Activated CD4-positive, alpha-beta T cell treated with anti-CD3 and anti-CD28 coated beads for 36 hours (primary cell): Measurements from ENCODE around the gene THSD4. TPM values are rescaled to one million over a fixed set of nuclear protein-coding genes. Genes with fewer than 3 reads are reported as not detected.

Experiments
- ATAC-seq: fragments of 200-7000 bp; cut with Tn5 transposase; one replicate; pipeline ENCODE4 v1.10.0; 2021; ENCODE audit warnings: mild to moderate bottlenecking, moderate library complexity
- CTCF ChIA-PET: fragments of 350-600 bp; sonication (Branson Sonifier 250); formaldehyde crosslinking; loops from one replicate; lab custom pipeline; 2021; ENCODE audit warnings: antibody characterized with exemption; lab: Charles Lee
- POLR2A ChIA-PET: fragments of 350-600 bp; sonication (Branson Sonifier 250); formaldehyde crosslinking; loops from one replicate; lab custom pipeline; 2021; ENCODE audit warnings: antibody characterized with exemption, inconsistent platforms; lab: Charles Lee
- DNase-seq: peaks from one replicate; pipeline ENCODE4 v3.0.0-alpha.2; 2020
- H3K27ac Mint-ChIP-seq: one replicate; pipeline ENCODE4 v1.8.0; 2021; ENCODE audit warnings: mixed read lengths
- H3K27me3 Mint-ChIP-seq: one replicate; pipeline ENCODE4 v1.8.0; 2021; ENCODE audit warnings: mixed read lengths
- H3K36me3 Mint-ChIP-seq: one replicate; pipeline ENCODE4 v1.8.0; 2021; ENCODE audit warnings: low read depth, mixed read lengths
- H3K4me1 Mint-ChIP-seq: one replicate; pipeline ENCODE4 v1.8.0; 2021; ENCODE audit warnings: mixed read lengths
- H3K4me3 Mint-ChIP-seq: one replicate; pipeline ENCODE4 v1.8.0; 2021; ENCODE audit warnings: mild to moderate bottlenecking, moderate library complexity, mixed read lengths
- H3K9me3 Mint-ChIP-seq: one replicate; pipeline ENCODE4 v1.8.0; 2021; ENCODE audit warnings: low read depth, mixed read lengths
- intact Hi-C, 2 experiments: fragments of 100-400 bp; cut with DNase I in 1 of 2; cut with micrococcal nuclease in 1 of 2; formaldehyde crosslinking; loops; one replicate each; pipeline versions ENCODE4 v1.14.2 to v1.15.1; 2022 to 2024; cut with DNase I, micrococcal nuclease
- total RNA-seq, 2 experiments: library from RNA; stranded (reverse); gene quantifications; one replicate each; pipeline ENCODE4 v1.2.3, GENCODE V29; 2021

Gene THSD4
- total RNA-seq, 2 experiments from 2014 or later, result not detected

DNA sequence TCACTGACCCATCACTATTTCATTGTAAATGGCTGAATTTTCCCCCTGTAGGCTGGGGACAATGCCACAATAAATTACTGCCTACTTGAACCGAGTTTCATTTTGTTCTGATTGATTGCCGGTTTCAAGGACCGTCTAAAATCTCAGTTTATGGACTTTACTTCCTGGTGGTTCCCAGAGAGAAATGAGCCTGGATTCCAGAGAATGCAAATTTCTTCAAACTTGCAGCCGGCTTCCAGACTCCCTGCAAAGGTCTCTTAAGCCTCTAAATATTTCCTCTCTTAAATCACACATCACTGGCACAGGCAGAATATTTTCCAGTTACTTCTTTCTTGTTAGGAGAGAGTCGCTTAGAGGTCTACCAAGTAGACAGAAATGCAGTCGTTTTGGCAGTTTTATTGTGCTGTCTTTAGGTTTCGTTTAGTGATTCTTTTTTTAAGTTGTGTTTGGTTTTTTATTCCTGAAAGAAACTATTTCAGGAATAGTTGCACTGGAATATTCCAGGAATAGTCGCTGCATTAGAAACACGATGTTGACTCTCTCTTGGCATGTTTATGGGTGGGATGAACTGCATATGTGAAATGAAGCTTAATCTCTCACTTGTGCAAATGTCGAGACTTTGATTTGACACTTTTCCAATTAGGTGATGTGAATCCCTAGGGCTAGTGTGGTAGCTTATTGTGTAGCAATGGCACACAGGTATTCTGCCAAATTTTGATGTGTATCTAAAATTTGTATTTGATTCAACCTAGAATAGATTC is 411.0 kb downstream of the THSD4 start:
- intact Hi-C loops, result no loop called here
- ChIA-PET POLR2A (no interaction called here), CTCF (no interaction called here)
- Mint-ChIP-seq H3K36me3 (no peaks in the 10 kb centered on the region), H3K4me1 (no peaks in the 10 kb centered on the region), H3K9me3 (no peaks in the 10 kb centered on the region), H3K27ac (no peak overlapping the region), H3K27me3 (peaks cover 47% of the 10 kb centered on the region), H3K4me3 (no peak overlapping the region)
- ATAC-seq (no peak), DNase-seq (no peak)

DNA sequence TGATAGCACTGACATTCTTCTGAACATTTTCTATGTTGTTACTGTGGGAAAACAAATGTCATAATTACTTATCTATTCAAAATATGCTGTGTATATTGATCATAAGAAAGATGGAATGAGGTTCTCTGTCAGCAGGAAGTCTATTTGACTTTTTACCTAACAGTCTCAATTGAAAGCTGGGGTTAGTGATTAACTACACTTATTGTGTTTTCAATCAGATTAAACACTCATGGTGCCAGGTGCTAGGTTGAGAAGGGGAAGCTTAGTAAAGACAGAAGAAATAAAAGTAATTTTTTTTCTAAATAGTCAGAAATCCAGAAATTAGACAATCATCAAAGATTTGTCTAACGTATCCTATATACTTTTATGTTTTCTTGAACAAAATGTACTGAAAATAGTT is 414.1 kb downstream of the THSD4 start:
- Mint-ChIP-seq H3K36me3 (no peaks in the 10 kb centered on the region), H3K9me3 (peaks cover 3% of the 10 kb centered on the region)
- POLR2A ChIA-PET, result no interaction called here

DNA sequence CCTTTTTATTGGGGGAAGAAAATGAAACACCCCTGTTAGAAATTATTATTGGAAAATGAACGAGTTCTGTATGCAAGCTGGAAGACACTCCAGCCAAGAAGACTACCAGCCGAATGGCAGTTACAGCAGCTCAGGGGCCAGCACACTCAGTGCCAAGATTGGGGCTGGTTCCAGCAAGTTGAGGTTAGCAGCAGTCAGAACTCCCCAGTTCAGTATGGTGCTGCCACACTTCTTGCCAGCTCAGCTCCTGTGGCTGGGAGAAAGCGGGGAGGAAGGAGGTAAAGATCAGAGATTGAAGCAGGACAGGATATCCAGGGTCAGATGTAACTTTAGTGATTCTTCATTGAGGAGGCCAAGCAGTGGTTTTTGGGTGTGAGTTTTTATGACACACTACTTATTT is 414.8 kb downstream of the THSD4 start:
- intact Hi-C loops, result loop anchor here in 1 of 2 experiments (10.0 kb wide), 1 partner anchor 205 kb away; no protein-coding TSS in a partner anchor
- CTCF ChIA-PET, result interaction anchor here (0.6 to 0.9 kb wide), 3 partner anchors 16 to 45 kb away, joined by 3 read pairs; no protein-coding TSS in a partner anchor
- Mint-ChIP-seq H3K4me1 (no peaks in the 10 kb centered on the region), H3K27ac (no peak overlapping the region), H3K27me3 (peaks cover 42% of the 10 kb centered on the region), H3K4me3 (no peak overlapping the region), H3K36me3 (no peaks in the 10 kb centered on the region), H3K9me3 (peaks cover 3% of the 10 kb centered on the region)
- no peak for ATAC-seq
- POLR2A ChIA-PET, result no interaction called here
- DNase-seq, result no peak

More for the DNA sequence above, 414.1 kb downstream of the THSD4 start:
- Mint-ChIP-seq H3K4me1 (no peaks in the 10 kb centered on the region), H3K27me3 (peaks cover 44% of the 10 kb centered on the region), H3K27ac (no peak overlapping the region), H3K4me3 (no peak overlapping the region)
- CTCF ChIA-PET, result interaction anchor here (0.6 to 1.1 kb wide), 4 partner anchors 9 to 251 kb away, joined by 3 to 4 read pairs (median 3); no protein-coding TSS in a partner anchor
- DNase-seq, result no peak
- intact Hi-C loops, result no loop called here
- no peak for ATAC-seq

DNA sequence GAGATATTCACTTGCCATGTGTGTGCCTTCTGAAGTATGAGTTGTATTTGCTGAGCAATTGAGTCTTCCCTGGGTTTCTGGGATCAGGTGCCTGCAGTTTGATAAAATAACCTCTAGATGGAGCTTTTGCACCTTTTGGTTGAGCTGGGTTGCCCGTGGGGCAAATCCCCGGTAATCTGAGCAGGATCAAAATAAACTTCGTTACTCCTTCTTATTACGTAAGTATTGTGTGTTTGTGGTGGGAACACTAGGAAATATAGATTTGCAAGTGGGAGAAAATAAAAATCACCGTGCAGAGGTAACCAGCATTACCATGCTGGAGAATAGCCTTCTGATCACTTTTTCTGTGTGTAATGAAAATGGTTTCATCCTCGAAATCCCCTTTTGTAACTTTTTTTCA is 417.7 kb downstream of the THSD4 start:
- DNase-seq, result peak; percentile 6
- no peak for ATAC-seq

DNA sequence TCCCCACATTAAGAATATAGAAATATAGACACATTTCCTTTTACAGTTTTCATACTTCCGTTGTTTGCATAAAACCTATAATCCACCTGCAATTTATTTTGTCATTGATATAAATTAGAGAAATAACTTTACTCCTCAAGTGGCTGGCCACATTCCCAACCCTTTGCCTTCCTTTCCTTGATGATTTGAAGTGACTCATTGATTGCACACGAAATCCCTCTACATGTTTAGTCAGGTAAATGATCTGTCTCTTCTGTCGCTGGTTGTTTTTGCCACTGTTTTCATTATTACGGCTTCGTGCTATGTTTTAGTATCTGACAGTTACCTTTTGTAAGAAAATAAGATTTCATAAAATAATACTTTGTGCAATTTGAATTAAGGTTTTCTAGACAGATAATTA is 422.9 kb downstream of the THSD4 start:
- Mint-ChIP-seq H3K27ac (no peak overlapping the region), H3K4me1 (no peaks in the 10 kb centered on the region), H3K36me3 (no peaks in the 10 kb centered on the region), H3K27me3 (peaks cover 6% of the 10 kb centered on the region), H3K9me3 (peaks cover under 1% of the 10 kb centered on the region), H3K4me3 (no peak overlapping the region)
- intact Hi-C loops, result loop anchor here in 1 of 2 experiments (10.0 kb wide), 1 partner anchor 197 kb away; no protein-coding TSS in a partner anchor
- DNase-seq (no peak), ATAC-seq (no peak)
- ChIA-PET POLR2A (no interaction called here), CTCF (interaction anchor here (1.5 kb wide), 1 partner anchor 9 kb away, joined by 3 read pairs; no protein-coding TSS in a partner anchor)

More for the DNA sequence above, 417.7 kb downstream of the THSD4 start:
- ChIA-PET CTCF (interaction anchor here (1.1 kb wide), 1 partner anchor 197 kb away, joined by 3 read pairs; no protein-coding TSS in a partner anchor), POLR2A (no interaction called here)
- peaks cover 3% of the 10 kb centered on the region for H3K9me3 Mint-ChIP-seq
- H3K4me3 Mint-ChIP-seq, result no peak overlapping the region
- H3K36me3 Mint-ChIP-seq, result no peaks in the 10 kb centered on the region
- no peak overlapping the region for H3K27ac Mint-ChIP-seq
- no peaks in the 10 kb centered on the region for H3K4me1 Mint-ChIP-seq
- H3K27me3 Mint-ChIP-seq, result peaks cover 24% of the 10 kb centered on the region
- intact Hi-C loops, result loop anchor here (1.0 to 10.0 kb wide), 3 partner anchors 118 to 202 kb away; no protein-coding TSS in a partner anchor

DNA sequence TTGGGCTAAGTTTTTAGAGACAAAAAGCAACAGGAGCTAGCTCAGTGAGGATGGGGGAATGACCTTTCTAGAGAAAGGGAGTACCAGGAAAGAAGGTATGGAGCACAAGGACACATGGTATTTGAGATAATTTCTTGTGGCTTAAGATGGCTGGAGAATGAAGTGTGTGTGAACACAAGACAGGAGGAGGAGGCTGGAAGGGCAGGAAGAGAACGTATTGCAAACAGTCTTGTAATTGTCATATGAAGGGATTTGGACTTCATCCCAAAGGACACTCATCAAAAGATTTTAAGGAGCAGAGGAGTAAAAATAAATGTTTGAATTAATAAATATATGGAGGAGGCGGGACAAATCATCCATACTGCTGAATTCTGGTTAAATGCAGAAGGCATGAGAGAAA is 426.5 kb downstream of the THSD4 start:
- H3K4me1 Mint-ChIP-seq, result no peaks in the 10 kb centered on the region
- H3K4me3 Mint-ChIP-seq, result no peak overlapping the region
- intact Hi-C loops, result no loop called here
- CTCF ChIA-PET, result no interaction called here
- no peaks in the 10 kb centered on the region for H3K9me3 Mint-ChIP-seq
- peaks cover 6% of the 10 kb centered on the region for H3K27me3 Mint-ChIP-seq
- H3K27ac Mint-ChIP-seq, result no peak overlapping the region
- ATAC-seq, result no peak
- DNase-seq, result no peak
- H3K36me3 Mint-ChIP-seq, result no peaks in the 10 kb centered on the region
- POLR2A ChIA-PET, result no interaction called here

DNA sequence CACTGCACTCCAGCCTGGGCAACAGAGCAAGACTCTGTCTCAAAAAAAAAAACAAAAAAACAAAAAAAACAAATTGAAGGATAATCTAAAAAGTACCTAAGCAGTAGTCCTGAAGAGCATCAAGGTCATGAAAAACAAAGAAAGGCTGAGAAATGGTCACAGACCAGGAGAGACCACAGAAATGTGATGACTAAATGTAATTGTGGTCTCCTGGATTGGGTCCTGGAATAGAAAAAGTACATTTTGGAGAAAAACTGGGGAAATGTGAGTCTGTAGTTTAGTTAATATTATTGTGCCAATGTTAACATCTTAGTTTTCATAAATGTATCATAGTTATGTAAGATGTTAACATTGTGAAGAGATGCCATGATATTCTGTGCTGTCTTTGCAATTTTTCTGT is 427.6 kb downstream of the THSD4 start:
- no peak for ATAC-seq
- no peak overlapping the region for H3K4me3 Mint-ChIP-seq
- H3K4me1 Mint-ChIP-seq, result no peaks in the 10 kb centered on the region
- no peak for DNase-seq
- no peaks in the 10 kb centered on the region for H3K9me3 Mint-ChIP-seq
- peaks cover 6% of the 10 kb centered on the region for H3K27me3 Mint-ChIP-seq
- H3K27ac Mint-ChIP-seq, result no peak overlapping the region
- ChIA-PET CTCF (no interaction called here), POLR2A (no interaction called here)
- intact Hi-C loops, result no loop called here
- no peaks in the 10 kb centered on the region for H3K36me3 Mint-ChIP-seq

DNA sequence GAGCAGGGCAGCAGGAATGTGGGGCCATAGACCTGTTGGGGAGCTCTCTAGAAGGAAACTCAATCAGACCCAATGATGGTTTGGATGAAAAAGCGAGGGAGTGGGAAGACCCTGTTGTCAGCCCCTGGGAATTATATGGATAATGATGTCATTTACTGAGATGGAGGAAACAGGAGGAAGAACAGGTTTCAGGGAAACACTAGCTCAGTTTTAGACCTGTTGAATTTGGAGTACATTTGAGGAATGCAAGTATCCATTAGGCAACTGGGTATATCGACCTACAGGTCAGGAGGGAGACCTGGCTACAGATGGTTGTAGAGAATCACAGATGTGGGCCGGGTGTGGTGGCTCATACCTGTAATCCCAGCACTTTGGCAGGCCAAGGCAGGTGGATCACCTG is 428.1 kb downstream of the THSD4 start:
- H3K27ac Mint-ChIP-seq, result no peak overlapping the region
- intact Hi-C loops, result no loop called here
- no peak for DNase-seq
- POLR2A ChIA-PET, result no interaction called here
- H3K4me1 Mint-ChIP-seq, result no peaks in the 10 kb centered on the region
- CTCF ChIA-PET, result no interaction called here
- ATAC-seq, result no peak
- no peaks in the 10 kb centered on the region for H3K36me3 Mint-ChIP-seq
- H3K4me3 Mint-ChIP-seq, result no peak overlapping the region
- H3K27me3 Mint-ChIP-seq, result peaks cover 6% of the 10 kb centered on the region
- H3K9me3 Mint-ChIP-seq, result no peaks in the 10 kb centered on the region

DNA sequence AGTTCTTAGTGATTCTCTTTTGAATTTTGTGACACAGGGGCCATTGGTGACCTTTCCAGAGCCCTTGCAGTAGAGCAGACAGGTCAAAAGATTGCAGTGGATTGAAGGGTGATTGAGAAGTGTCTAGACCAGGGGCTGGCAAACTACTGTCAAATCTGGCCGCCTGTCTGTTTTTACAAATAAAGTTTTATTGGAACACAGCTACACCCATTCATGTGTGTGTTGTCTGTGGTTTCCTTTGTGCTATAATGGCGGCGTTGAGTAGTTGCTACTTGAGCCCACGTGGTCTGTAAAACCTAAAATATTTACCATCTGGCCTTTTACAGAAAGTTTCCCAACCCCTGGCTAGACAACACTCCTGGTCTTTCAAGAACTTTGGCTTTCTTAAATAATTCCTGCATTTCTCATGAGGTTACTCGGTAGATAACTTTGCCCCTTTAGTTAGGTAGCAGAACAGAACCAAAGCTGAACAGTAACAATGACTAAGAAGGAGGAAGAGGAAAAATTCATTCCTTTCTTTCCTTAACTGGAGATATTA is 430.0 kb downstream of the THSD4 start:
- CTCF ChIA-PET, result no interaction called here
- H3K36me3 Mint-ChIP-seq, result no peaks in the 10 kb centered on the region
- no peaks in the 10 kb centered on the region for H3K9me3 Mint-ChIP-seq
- DNase-seq, result no peak
- no peaks in the 10 kb centered on the region for H3K4me1 Mint-ChIP-seq
- H3K27ac Mint-ChIP-seq, result no peak overlapping the region
- POLR2A ChIA-PET, result no interaction called here
- intact Hi-C loops, result no loop called here
- H3K4me3 Mint-ChIP-seq, result no peak overlapping the region
- ATAC-seq, result no peak
- H3K27me3 Mint-ChIP-seq, result peaks cover 10% of the 10 kb centered on the region

DNA sequence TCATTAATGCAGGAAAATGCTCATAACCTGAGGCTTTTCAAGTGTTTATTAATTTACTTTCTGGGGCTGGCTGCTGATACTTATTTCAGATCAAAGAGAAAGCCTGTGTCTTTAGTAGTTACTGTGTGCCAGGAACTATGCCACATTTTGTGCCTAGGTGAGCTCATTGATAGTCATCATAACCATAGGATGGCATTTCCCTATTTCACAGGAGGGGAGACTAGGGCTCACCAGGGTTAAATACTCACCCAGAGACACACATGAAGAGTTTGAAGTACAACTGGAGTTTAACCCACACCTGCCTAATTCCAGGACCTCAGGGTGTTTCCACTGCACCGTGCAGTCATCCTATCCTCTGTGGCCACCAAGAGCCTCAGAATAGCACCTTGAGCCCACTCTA is 430.7 kb downstream of the THSD4 start:
- CTCF ChIA-PET, result interaction anchor here (1.0 kb wide), 1 partner anchor 16 kb away, joined by 3 read pairs; no protein-coding TSS in a partner anchor
- no peaks in the 10 kb centered on the region for H3K4me1 Mint-ChIP-seq

DNA sequence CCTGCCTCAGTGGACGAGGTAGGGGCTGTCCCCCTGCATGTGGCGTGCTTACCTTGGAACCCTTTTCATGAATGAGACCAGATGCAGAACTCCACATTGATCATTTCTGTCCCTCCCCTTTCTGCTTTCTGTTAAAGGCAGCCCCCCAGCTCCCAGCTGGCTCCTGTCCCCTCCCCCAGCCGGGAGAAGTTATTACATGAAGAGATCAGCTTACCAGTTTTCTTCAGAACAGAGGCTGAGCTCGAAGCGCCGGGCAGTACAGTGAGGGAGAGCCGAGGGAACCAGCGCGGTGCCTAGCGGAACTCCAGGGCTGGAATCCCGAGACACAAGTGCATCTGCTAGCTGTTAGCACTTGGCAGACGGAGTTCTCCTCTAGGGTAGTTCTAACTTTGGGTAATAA is 431.7 kb downstream of the THSD4 start:
- ATAC-seq (no peak), DNase-seq (no peak)
- ChIA-PET POLR2A (no interaction called here), CTCF (interaction anchor here (0.6 to 1.0 kb wide), 2 partner anchors 17 to 56 kb away, joined by 3 read pairs; no protein-coding TSS in a partner anchor)
- Mint-ChIP-seq H3K4me1 (no peaks in the 10 kb centered on the region), H3K4me3 (no peak overlapping the region), H3K27me3 (peaks cover 4% of the 10 kb centered on the region), H3K27ac (no peak overlapping the region), H3K36me3 (no peaks in the 10 kb centered on the region), H3K9me3 (no peaks in the 10 kb centered on the region)
- intact Hi-C loops, result no loop called here

More for the DNA sequence above, 430.7 kb downstream of the THSD4 start:
- Mint-ChIP-seq H3K36me3 (no peaks in the 10 kb centered on the region), H3K4me3 (no peak overlapping the region), H3K27me3 (peaks cover 10% of the 10 kb centered on the region), H3K9me3 (no peaks in the 10 kb centered on the region), H3K27ac (no peak overlapping the region)
- intact Hi-C loops, result no loop called here
- POLR2A ChIA-PET, result no interaction called here
- no peak for DNase-seq
- no peak for ATAC-seq
